ENCODE results near the gene ZBTB21.

DNA sequence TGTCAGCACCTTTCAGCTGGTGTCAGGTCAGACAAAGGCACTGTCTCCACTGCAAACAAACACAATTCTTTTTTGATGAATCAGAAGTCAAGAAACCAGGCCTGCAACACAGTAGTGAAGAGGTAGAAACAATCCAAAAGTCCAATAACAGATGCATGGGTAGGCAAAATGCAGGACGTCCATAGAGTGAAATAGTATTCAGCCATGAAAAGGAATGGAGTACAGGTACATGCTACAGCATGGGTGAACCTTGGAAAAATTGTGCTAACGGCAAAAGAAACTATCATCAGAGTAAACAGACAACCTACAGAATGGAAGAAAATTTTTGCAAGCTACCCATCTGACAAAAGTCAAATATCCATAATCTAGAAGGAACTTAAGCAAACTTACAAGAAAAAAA lies 26.2 kb upstream of the ZBTB21 start:
- TF ChIP-seq, protein P1, sequence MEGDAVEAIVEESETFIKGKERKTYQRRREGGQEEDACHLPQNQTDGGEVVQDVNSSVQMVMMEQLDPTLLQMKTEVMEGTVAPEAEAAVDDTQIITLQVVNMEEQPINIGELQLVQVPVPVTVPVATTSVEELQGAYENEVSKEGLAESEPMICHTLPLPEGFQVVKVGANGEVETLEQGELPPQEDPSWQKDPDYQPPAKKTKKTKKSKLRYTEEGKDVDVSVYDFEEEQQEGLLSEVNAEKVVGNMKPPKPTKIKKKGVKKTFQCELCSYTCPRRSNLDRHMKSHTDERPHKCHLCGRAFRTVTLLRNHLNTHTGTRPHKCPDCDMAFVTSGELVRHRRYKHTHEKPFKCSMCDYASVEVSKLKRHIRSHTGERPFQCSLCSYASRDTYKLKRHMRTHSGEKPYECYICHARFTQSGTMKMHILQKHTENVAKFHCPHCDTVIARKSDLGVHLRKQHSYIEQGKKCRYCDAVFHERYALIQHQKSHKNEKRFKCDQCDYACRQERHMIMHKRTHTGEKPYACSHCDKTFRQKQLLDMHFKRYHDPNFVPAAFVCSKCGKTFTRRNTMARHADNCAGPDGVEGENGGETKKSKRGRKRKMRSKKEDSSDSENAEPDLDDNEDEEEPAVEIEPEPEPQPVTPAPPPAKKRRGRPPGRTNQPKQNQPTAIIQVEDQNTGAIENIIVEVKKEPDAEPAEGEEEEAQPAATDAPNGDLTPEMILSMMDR (IDR thresholded peaks at IDR 0.05), result no peak
- TF ChIP-seq POLR2A (IDR thresholded peaks at IDR 0.05), result no peak
